Measurements from ENCODE around the gene SH3RF3.

- TF ChIP-seq EZH2 (IDR thresholded peaks at IDR 0.05; ENCODE audit: low read length) (peak; percentile 50), CTCF (optimal IDR thresholded peaks at IDR 0.05 in 1 of 3, IDR thresholded peaks at IDR 0.05 in 1 of 3, conservative IDR thresholded peaks at IDR 0.05 in 1 of 3; ENCODE audit: extremely low read depth in 1 of 3, insufficient read depth in 2 of 3, low read length in 3 of 3) (no peak)
Observed at GRCh38 chr2:109128616-109129355, at the start of gene SH3RF3.

Data from keratinocyte (primary cell).